ENCODE data around the gene RASGRF1.

Gene RASGRF1

DNA sequence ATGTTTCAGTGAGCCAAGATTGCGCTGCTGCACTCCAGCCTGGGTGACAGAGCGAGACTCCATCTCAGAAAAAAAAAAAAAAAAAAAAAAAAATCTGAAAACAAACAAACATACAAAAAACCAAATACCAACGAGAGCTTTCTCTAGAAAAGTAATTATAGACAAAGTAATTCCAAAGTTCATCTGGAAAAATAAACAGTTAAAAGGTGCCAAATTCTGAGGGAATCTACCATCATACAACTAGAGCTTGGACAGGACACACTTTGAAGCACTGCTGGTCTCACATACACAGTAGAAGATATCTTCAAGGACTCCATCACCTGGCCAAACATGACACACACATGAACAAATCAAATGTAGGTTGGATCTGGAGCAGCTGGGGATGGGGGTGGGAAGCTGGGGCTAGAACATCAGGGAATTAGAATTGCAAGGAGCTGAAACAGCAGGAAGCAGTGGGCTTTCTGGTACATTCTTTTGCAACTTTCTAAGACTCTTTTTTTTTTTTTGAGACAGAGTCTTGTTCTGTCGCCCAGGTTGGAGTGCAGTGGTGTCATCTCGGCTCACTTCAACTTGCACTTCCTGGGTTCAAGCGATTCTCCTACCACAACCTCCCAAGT is 104.6 kb downstream of the RASGRF1 start:
- TF ChIP-seq, protein P1, sequence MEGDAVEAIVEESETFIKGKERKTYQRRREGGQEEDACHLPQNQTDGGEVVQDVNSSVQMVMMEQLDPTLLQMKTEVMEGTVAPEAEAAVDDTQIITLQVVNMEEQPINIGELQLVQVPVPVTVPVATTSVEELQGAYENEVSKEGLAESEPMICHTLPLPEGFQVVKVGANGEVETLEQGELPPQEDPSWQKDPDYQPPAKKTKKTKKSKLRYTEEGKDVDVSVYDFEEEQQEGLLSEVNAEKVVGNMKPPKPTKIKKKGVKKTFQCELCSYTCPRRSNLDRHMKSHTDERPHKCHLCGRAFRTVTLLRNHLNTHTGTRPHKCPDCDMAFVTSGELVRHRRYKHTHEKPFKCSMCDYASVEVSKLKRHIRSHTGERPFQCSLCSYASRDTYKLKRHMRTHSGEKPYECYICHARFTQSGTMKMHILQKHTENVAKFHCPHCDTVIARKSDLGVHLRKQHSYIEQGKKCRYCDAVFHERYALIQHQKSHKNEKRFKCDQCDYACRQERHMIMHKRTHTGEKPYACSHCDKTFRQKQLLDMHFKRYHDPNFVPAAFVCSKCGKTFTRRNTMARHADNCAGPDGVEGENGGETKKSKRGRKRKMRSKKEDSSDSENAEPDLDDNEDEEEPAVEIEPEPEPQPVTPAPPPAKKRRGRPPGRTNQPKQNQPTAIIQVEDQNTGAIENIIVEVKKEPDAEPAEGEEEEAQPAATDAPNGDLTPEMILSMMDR (IDR thresholded peaks at IDR 0.05): no peak

DNA sequence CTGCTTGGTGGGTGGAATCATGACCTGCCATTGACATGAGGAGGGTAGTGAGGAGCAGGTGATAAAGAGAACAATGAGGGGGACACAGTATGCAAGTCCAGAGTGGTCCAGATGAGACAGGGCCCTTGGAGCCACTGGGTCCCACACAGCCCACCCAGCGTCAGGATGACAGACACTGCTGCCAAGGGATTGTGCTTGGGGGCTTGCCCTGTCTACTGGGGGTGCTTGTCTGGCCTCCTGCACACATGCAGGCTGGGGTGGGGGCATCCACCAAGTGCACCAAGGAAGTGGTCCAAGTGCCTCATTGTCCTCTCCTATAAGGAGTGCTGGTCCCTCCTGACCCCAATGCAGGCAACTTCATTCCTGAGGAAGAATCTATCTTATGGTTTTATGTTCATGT is 106.5 kb downstream of the RASGRF1 start:
- TF ChIP-seq, protein P1 (IDR thresholded peaks at IDR 0.05): no peak

DNA sequence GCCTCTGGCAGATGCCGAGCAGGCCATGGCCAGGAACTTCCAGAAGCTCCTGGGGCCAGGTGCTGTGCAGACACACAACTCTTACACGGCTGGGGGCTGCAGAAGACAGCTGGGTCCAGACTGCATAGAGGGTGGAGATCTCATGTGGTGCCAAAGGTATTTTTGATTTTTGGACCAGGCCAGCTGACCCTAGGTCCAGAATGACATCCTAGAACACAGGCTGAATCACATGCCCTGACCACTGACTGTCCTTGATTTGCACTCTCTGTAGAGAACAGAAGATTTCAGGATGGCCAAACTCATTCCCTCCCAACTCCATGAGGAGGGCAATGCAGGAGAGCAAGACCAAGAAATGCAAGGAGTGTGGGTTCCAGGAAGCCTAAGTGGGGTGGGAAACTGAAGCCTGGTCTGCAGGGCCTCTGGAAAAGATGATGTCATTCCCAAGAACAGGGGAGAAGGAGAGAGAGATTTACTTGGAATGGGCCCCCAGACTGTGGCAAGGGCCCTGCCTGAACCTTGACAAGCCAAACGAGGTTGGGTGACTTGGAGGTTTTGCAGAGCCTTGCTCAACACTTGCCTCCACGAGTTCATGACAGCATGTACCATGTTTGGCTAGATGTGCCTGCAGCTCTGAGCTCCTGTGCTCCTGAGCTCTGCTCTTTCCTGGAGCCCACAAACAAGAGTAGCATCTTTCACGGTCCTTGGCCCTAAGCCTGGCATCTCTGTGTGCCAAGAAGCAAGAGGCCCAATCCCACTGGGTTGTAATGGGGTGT is 107.2 kb downstream of the RASGRF1 start:
- TF ChIP-seq, protein P1 (IDR thresholded peaks at IDR 0.05): no peak

DNA sequence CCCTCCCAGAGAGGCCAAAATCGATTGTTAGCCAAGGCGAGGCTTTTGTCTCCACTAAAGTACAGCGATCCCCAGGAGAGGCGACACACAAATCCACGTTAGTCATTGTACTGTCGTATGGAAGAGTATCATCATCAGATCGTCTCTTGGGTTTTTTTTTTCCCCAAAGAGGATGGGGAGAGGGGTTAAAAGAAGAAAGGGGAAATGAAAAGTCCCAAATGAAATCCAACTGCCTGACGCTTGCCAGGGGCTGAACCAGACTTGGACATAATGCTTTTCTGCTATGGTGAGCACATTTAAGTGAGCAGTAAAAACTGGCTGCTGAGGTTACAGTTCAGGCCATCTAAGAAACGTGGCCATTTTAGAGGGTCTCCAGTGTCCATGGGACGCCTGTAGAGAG is 107.8 kb downstream of the RASGRF1 start:
- TF ChIP-seq, protein P1 (IDR thresholded peaks at IDR 0.05): no peak

DNA sequence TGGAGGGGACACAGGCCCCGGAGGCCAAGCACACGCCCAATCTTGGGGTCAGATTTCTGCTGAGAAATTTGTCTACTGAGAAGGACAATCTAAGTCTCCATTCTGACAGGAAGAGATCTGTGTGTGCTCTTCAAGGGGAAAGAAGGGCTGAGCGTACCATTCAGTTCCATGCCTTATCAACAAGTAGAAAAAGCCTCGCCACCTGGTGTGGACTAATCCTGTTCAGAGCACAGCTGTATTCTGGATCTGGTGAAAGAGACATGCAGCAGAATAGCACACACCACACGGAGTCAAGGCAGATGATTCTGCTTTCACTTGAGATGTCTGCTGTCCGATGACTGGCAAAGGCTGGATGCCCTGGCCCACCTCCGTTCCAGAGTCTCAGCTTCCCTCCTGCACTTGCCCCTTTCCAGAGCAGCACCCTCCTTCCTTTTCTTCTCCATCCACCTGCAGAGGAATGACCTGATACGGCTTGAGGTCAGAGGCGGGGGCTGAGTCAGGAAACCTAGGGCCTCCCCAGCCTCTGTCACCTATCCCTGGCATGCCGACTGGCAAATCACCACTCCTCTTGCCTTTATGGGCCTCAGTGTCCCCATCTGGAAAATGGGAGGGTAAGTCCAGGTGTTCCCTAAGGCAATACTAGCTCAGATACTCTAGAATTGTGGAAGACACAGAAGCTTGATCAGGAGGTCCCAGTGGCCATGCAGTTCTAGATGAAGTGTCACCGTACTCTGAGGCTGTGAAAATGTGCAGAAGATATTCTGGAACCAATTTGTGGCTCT is 108.9 kb downstream of the RASGRF1 start:
- TF ChIP-seq, protein P1 (IDR thresholded peaks at IDR 0.05): no peak

DNA sequence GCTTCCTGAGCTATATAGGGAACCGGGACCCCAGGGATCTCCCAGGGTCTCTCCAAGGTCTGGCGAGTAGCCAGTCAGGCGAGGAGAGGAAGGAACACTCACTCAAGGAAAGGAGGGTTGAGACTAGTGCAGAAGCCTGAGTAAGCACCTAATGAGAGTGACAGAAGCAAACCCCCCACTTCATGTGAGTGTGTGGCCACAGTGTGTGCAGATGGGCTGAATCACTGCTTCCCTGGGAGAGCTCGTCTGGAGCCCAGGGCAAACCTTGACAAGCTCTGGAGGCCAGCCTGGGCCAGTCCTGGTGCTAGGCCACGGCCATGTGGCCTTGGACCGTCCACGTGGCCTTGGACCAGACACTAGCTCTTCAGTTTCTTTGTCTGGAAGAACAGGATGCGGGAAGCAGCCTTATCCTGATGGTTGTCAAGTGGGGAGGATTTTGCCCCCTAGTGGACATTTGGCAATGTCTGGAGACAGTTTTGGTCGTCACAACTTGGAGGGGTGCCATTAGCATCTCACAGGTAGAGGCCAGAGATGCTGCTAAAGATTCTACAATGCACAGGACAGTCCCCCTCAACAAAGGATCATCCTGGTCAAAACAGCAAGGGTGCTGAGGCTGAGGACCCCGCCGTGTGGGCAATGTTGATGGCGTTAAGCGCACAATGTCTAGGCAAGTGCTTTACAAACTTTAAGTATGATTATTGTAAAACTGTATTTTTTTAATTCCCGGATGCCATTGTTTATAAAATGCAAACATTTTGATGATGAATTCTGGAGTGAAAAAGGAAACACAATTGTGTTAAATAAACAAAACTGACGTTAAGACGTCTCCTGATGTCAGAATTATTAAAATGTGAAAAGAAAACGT is 110.9 kb downstream of the RASGRF1 start:
- TF ChIP-seq, protein P1 (IDR thresholded peaks at IDR 0.05): peak; percentile 75

All from LNCAP (cell line).